Activated CD4-positive, alpha-beta memory T cell treated with anti-CD3 and anti-CD28 coated beads for 36 hours (primary cell): ENCODE results near the gene KRT84. TPM values are rescaled to one million over a fixed set of nuclear protein-coding genes. Genes with fewer than 3 reads are reported as not detected.
A peak's percentile ranks its signal among the peaks of the same experiment; 100 is the strongest.

Experiments used
- CTCF ChIA-PET: fragments of 350-600 bp; sonication (Branson Sonifier 250); formaldehyde crosslinking; loops from one replicate; lab custom pipeline; 2021; ENCODE audit warnings: antibody characterized with exemption, inconsistent platforms; lab: Charles Lee
- POLR2A ChIA-PET: fragments of 350-600 bp; sonication (Branson Sonifier 250); formaldehyde crosslinking; loops from one replicate; lab custom pipeline; 2021; ENCODE audit warnings: antibody characterized with exemption; lab: Charles Lee
- DNase-seq: peaks from one replicate; pipeline ENCODE4 v3.0.0-alpha.2; 2020
- H3K27ac Mint-ChIP-seq: one replicate; pipeline ENCODE4 v1.8.0; 2021; ENCODE audit warnings: mixed read lengths
- H3K27me3 Mint-ChIP-seq: one replicate; pipeline ENCODE4 v1.8.0; 2021; ENCODE audit warnings: mixed read lengths
- H3K36me3 Mint-ChIP-seq: one replicate; pipeline ENCODE4 v1.8.0; 2021; ENCODE audit warnings: mixed read lengths
- H3K4me1 Mint-ChIP-seq: one replicate; pipeline ENCODE4 v1.8.0; 2021; ENCODE audit warnings: low read depth, mixed read lengths
- H3K4me3 Mint-ChIP-seq: one replicate; pipeline ENCODE4 v1.8.0; 2021; ENCODE audit warnings: mild to moderate bottlenecking, mixed read lengths
- H3K9me3 Mint-ChIP-seq: one replicate; pipeline ENCODE4 v1.8.0; 2021; ENCODE audit warnings: mixed read lengths
- intact Hi-C: fragments of 100-400 bp; cut with micrococcal nuclease; formaldehyde crosslinking; loops from one replicate; pipeline ENCODE4 v1.15.1; 2023
- total RNA-seq, 2 experiments: library from RNA; stranded (reverse); gene quantifications; one replicate each; pipeline ENCODE4 v1.2.3, GENCODE V29; 2021

Gene KRT84
- total RNA-seq, 2 experiments from 2014 or later = not detected

DNA sequence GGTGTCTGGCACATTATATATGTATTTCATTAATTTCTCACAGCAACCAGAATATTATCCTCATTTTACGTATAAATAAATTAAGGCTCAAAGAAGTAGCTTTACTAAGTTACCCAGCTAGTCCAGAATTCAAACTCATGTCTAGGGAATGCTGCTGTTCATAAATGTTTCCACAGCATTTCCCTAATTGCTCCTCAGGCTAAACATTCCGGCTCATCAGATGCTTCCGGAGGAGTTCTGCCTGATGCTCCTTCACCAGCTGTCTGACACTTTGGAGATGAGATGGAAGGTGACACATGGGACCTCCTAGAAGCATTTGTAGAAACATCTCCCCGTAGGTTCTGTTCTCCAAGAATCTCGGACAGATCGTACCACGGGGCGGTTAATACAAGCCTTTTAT lies 30.3 kb downstream of the KRT84 start:
- no peak for DNase-seq
- intact Hi-C loops = no loop called here
- Mint-ChIP-seq H3K9me3 (no peaks in the 10 kb centered on the region), H3K4me1 (peaks cover 13% of the 10 kb centered on the region), H3K27ac (no peak overlapping the region), H3K4me3 (no peak overlapping the region), H3K27me3 (peaks cover 5% of the 10 kb centered on the region), H3K36me3 (no peaks in the 10 kb centered on the region)
- ChIA-PET POLR2A (interaction anchor here (0.7 kb wide), 1 partner anchor 341 kb away, joined by 3 read pairs; no protein-coding TSS in a partner anchor), CTCF (interaction anchor here (0.6 kb wide), 1 partner anchor 525 kb away, joined by 3 read pairs; no protein-coding TSS in a partner anchor)

GRCh38 chr12:52354200-52354599 lies 31.3 kb downstream of the KRT84 start:
- DNase-seq = no peak
- POLR2A ChIA-PET = no interaction called here
- no peaks in the 10 kb centered on the region for H3K9me3 Mint-ChIP-seq
- H3K4me3 Mint-ChIP-seq = no peak overlapping the region
- CTCF ChIA-PET = interaction anchor here (0.7 kb wide), 1 partner anchor 18 kb away, joined by 3 read pairs; no protein-coding TSS in a partner anchor
- no peaks in the 10 kb centered on the region for H3K36me3 Mint-ChIP-seq
- H3K27me3 Mint-ChIP-seq = peaks cover 5% of the 10 kb centered on the region
- intact Hi-C loops = no loop called here
- H3K27ac Mint-ChIP-seq = no peak overlapping the region
- peaks cover 13% of the 10 kb centered on the region for H3K4me1 Mint-ChIP-seq

GRCh38 chr12:52353766-52354165 lies 31.7 kb downstream of the KRT84 start:
- H3K27me3 Mint-ChIP-seq = peaks cover 5% of the 10 kb centered on the region
- POLR2A ChIA-PET = no interaction called here
- H3K9me3 Mint-ChIP-seq = no peaks in the 10 kb centered on the region
- peaks cover 11% of the 10 kb centered on the region for H3K4me1 Mint-ChIP-seq
- DNase-seq = no peak
- intact Hi-C loops = no loop called here
- CTCF ChIA-PET = interaction anchor here (0.7 to 1.2 kb wide), 2 partner anchors 18 to 517 kb away, joined by 3 to 5 read pairs; no protein-coding TSS in a partner anchor
- no peak overlapping the region for H3K27ac Mint-ChIP-seq
- H3K36me3 Mint-ChIP-seq = no peaks in the 10 kb centered on the region
- no peak overlapping the region for H3K4me3 Mint-ChIP-seq

DNA sequence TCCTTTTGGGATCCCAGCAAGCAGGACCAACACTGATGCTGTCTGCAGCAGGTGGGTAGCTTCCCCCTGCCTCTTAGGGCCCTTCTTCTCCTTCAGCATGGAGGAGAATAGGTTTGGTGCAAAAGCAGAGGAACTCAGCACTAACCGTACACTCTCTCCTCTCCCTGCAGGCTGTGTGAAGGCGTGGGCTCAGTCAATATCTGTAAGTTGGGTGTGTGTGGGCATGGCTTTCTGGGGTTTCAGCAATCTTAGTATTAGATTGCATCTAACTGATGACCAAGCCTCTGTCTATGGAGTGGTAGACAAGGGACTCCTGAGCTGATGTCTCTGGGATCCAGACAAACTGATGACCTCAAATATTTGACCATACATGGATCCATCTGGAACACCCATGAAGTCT lies 32.5 kb downstream of the KRT84 start:
- Mint-ChIP-seq H3K9me3 (no peaks in the 10 kb centered on the region), H3K4me1 (peaks cover 6% of the 10 kb centered on the region), H3K4me3 (no peak overlapping the region), H3K27me3 (peaks cover 5% of the 10 kb centered on the region), H3K27ac (no peak overlapping the region), H3K36me3 (no peaks in the 10 kb centered on the region)
- intact Hi-C loops = no loop called here
- no peak for DNase-seq
- ChIA-PET POLR2A (no interaction called here), CTCF (interaction anchor here (1.2 kb wide), 1 partner anchor 518 kb away, joined by 5 read pairs; no protein-coding TSS in a partner anchor)

DNA sequence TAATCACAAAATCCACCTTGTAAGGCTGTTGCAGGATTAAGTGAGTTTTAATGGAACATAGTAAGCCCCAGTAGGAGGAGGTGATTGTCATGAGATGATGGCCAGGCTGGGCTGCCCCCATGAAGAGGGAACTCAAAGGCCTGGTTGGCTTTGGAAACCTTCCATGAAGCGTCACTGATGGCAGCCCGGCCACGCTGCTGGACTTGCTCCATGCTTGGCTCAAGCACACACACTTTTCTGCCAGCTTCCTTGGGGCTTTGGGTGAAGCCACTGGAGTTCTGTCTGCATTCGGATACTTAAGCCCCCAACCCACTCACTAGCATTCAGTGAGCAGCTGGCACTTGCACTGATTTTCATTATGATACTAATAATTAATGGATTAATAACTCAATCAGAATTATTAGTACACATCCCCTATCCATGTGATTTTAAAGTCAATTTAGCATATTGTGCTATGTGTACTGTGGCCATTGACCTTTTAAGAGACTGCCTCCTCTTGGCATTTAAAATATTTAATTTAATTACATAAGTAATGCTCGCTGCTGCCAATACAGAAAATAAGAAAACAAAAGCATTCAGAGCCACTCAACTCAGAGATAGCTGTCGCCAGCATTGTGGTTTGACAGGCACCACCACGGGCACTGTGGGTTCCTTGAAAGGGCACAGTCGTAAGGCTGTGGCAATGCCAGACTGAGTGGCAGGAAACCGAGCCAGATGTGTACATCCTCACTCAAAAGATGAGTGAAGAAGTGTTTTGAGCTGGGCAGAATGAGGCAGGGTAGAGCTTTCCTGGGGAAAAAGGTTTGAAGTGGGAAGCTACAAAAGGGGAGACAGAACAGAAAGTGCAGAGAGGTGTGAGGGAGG lies 34.0 kb downstream of the KRT84 start:
- Mint-ChIP-seq H3K27ac (no peak overlapping the region), H3K36me3 (no peaks in the 10 kb centered on the region), H3K4me1 (peaks cover 6% of the 10 kb centered on the region), H3K9me3 (no peaks in the 10 kb centered on the region), H3K4me3 (no peak overlapping the region), H3K27me3 (peaks cover 5% of the 10 kb centered on the region)
- peak; percentile 58 for DNase-seq
- POLR2A ChIA-PET = no interaction called here
- intact Hi-C loops = no loop called here
- CTCF ChIA-PET = interaction anchor here (0.6 to 1.8 kb wide), 6 partner anchors 10 to 629 kb away, joined by 3 to 4 read pairs (median 3); no protein-coding TSS in a partner anchor

DNA sequence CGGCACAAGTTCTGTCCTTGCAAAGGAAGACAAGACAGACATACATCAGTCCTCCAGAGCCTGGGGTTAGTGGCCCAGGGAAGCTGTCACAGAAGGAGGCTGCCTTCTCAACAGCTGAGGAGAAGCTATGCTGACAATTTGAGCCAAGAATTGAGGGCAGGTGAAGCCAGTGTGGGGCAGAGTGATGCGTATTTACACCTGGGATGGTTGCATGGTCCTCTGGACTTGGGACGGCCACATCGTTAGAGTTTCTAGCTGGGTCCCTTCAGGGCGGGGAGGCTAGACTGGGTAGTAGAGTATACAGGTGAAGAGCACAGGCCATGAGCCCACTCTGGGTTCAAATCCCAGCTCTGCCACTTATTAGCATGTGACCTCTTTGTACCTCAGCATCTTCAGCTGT lies 34.7 kb downstream of the KRT84 start:
- no peak overlapping the region for H3K27ac Mint-ChIP-seq
- CTCF ChIA-PET = interaction anchor here (0.7 to 1.8 kb wide), 4 partner anchors 11 to 72 kb away, joined by 3 to 4 read pairs (median 3); no protein-coding TSS in a partner anchor
- intact Hi-C loops = no loop called here

DNA sequence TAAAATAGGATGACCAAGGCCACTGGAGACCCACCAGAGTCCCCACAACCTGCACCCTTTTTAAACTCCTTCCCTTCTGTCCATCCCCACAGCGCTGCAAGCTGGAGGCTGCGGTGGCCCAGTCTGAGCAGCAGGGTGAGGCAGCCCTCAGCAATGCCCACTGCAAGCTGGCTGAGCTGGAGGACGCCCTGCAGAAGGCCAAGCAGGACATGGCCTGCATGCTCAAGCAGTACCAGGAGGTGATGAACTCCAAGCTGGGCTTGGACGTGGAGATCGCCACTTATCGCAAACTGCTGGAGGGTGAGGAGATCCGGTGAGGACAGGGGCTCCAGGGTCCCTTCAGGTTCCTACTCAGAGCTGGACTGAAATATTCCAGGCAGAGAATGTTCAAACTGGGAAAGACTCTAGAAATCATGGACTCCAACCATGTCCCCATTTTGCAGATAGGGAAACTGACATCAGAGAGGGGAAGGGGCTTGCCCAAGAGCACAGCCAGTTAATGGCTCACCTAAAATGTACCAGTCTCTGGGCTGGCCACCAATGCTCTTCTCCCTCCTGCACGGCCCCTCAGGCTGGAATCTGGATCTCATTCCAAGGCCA lies 35.3 kb downstream of the KRT84 start:
- Mint-ChIP-seq H3K36me3 (no peaks in the 10 kb centered on the region), H3K4me3 (no peak overlapping the region), H3K27me3 (peaks cover 5% of the 10 kb centered on the region), H3K9me3 (no peaks in the 10 kb centered on the region), H3K27ac (no peak overlapping the region), H3K4me1 (peaks cover 6% of the 10 kb centered on the region)
- CTCF ChIA-PET = interaction anchor here (0.6 to 1.3 kb wide), 3 partner anchors 35 to 427 kb away, joined by 3 read pairs; no protein-coding TSS in a partner anchor
- intact Hi-C loops = no loop called here
- POLR2A ChIA-PET = no interaction called here
- DNase-seq = no peak

More for the DNA sequence above, 34.7 kb downstream of the KRT84 start:
- Mint-ChIP-seq H3K9me3 (no peaks in the 10 kb centered on the region), H3K4me3 (no peak overlapping the region), H3K4me1 (peaks cover 6% of the 10 kb centered on the region), H3K27me3 (peaks cover 5% of the 10 kb centered on the region), H3K36me3 (no peaks in the 10 kb centered on the region)
- POLR2A ChIA-PET = no interaction called here
- no peak for DNase-seq

DNA sequence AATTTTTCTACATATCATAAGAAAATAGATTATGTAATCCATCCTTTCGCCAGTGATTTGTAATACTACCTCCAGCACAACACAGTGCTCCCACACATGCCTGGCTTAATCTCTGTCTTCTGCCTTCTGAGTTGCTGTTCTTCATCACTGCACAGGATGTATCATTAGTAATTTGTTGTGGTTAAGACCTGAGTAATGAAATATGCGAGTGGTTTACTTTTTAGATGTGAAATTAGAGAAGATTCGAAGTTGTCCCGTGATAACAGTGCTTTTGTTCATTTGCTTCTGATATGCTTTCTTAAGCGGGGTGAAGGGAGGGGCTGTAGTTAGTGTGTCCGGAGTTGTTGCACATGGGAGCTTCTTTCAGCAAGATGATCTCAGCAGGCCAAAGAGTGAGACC lies 36.3 kb downstream of the KRT84 start:
- intact Hi-C loops = no loop called here
- no peak overlapping the region for H3K27ac Mint-ChIP-seq
- H3K27me3 Mint-ChIP-seq = peaks cover 4% of the 10 kb centered on the region
- H3K4me1 Mint-ChIP-seq = peaks cover 6% of the 10 kb centered on the region
- no peak overlapping the region for H3K4me3 Mint-ChIP-seq
- DNase-seq = no peak
- CTCF ChIA-PET = interaction anchor here (0.6 kb wide), 1 partner anchor 128 kb away, joined by 3 read pairs; no protein-coding TSS in a partner anchor
- POLR2A ChIA-PET = no interaction called here
- H3K9me3 Mint-ChIP-seq = no peaks in the 10 kb centered on the region
- H3K36me3 Mint-ChIP-seq = no peaks in the 10 kb centered on the region

- DNase-seq = no peak
- intact Hi-C loops = no loop called here
- H3K27me3 Mint-ChIP-seq = no peaks in the 10 kb centered on the region
- H3K27ac Mint-ChIP-seq = no peak overlapping the region
- no peaks in the 10 kb centered on the region for H3K9me3 Mint-ChIP-seq
- no peaks in the 10 kb centered on the region for H3K36me3 Mint-ChIP-seq
- no peak overlapping the region for H3K4me3 Mint-ChIP-seq
- ChIA-PET CTCF (no interaction called here), POLR2A (interaction anchor here (0.7 kb wide), 1 partner anchor 16 kb away, joined by 3 read pairs; no protein-coding TSS in a partner anchor)
- peaks cover 6% of the 10 kb centered on the region for H3K4me1 Mint-ChIP-seq
Measured at GRCh38 chr12:52347551-52348510, 37.6 kb downstream of the KRT84 start.

GRCh38 chr12:52347016-52347415 lies 38.4 kb downstream of the KRT84 start:
- CTCF ChIA-PET = no interaction called here

DNA sequence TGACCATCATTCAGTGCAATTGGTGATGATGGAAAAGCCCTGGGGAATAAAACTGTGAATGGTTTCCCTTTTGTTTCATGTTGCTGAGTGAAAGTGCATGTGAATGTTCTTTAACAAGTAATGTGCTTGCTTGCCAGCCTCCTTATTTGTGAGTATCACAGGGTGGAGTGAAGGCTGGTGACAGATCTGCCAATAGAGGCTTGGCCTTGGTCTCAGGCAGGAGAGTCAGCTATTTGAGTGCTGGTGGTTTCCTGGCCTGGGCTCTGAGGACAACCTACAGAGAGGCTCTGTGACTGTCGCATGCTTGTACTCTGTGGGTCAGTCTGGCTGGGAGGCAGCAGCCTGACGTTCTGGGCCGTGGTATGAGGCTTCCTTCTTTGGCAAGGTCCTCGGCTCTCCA lies 38.9 kb downstream of the KRT84 start:
- no peak overlapping the region for H3K4me3 Mint-ChIP-seq
- no peak for DNase-seq
- intact Hi-C loops = no loop called here
- peaks cover under 1% of the 10 kb centered on the region for H3K4me1 Mint-ChIP-seq
- H3K9me3 Mint-ChIP-seq = no peaks in the 10 kb centered on the region
- no peaks in the 10 kb centered on the region for H3K36me3 Mint-ChIP-seq
- no peak overlapping the region for H3K27ac Mint-ChIP-seq
- CTCF ChIA-PET = no interaction called here
- H3K27me3 Mint-ChIP-seq = peaks cover 2% of the 10 kb centered on the region
- POLR2A ChIA-PET = no interaction called here

More at GRCh38 chr12:52347016-52347415, 38.4 kb downstream of the KRT84 start:
- no peaks in the 10 kb centered on the region for H3K27me3 Mint-ChIP-seq
- DNase-seq = no peak
- no peak overlapping the region for H3K27ac Mint-ChIP-seq
- no peak overlapping the region for H3K4me3 Mint-ChIP-seq
- H3K9me3 Mint-ChIP-seq = no peaks in the 10 kb centered on the region
- intact Hi-C loops = no loop called here
- POLR2A ChIA-PET = no interaction called here
- H3K4me1 Mint-ChIP-seq = peaks cover 4% of the 10 kb centered on the region
- H3K36me3 Mint-ChIP-seq = no peaks in the 10 kb centered on the region
